ENCODE results near the gene MYL6B. TPM values are rescaled to one million over a fixed set of nuclear protein-coding genes. Genes with fewer than 3 reads are reported as not detected.
A peak's percentile ranks its signal among the peaks of the same experiment; 100 is the strongest.

Gene MYL6B
- total RNA-seq, 1 donor from 2014 or later, result 53.7 TPM

GRCh38 chr12:56122637-56123036, 29.8 kb upstream of the MYL6B start:
- no peak for DNase-seq (ENCODE audit: low spot score)

- DNase-seq (ENCODE audit: low spot score), result no peak
Observed at GRCh38 chr12:56124133-56124532, 28.3 kb upstream of the MYL6B start.

GRCh38 chr12:56126732-56127239, 25.6 kb upstream of the MYL6B start:
- DNase-seq (ENCODE audit: low spot score), result no peak

GRCh38 chr12:56127485-56127887, 24.9 kb upstream of the MYL6B start:
- DNase-seq (ENCODE audit: low spot score), result no peak

GRCh38 chr12:56127888-56128669, 24.3 kb upstream of the MYL6B start, which contains the start of gene ESYT1:
Gene ESYT1, plus strand, starts transcription at chr12:56128267. Its CDS starts 53 bp downstream, at chr12:56128320.
- peak; percentile 99 for DNase-seq (ENCODE audit: low spot score)

GRCh38 chr12:56128670-56129205, 23.6 kb upstream of the MYL6B start:
- no peak for DNase-seq (ENCODE audit: low spot score)

GRCh38 chr12:56129206-56129941, 23.0 kb upstream of the MYL6B start:
- peak; percentile 47 for DNase-seq (ENCODE audit: low spot score)

- no peak for DNase-seq (ENCODE audit: low spot score)
Observed at GRCh38 chr12:56129942-56130495, 22.4 kb upstream of the MYL6B start.

GRCh38 chr12:56130876-56131275, 21.5 kb upstream of the MYL6B start:
- DNase-seq (ENCODE audit: low spot score), result no peak

GRCh38 chr12:56134897-56135296, 17.5 kb upstream of the MYL6B start:
- DNase-seq (ENCODE audit: low spot score), result no peak

GRCh38 chr12:56137853-56138571, 14.4 kb upstream of the MYL6B start:
- no peak for DNase-seq (ENCODE audit: low spot score)

GRCh38 chr12:56141946-56142784, 10.2 kb upstream of the MYL6B start:
- DNase-seq (ENCODE audit: low spot score), result no peak

- DNase-seq (ENCODE audit: low spot score), result no peak
Observed at GRCh38 chr12:56143217-56143616, 9.2 kb upstream of the MYL6B start.

- no peak for DNase-seq (ENCODE audit: low spot score)
Observed at GRCh38 chr12:56143870-56144269, 8.5 kb upstream of the MYL6B start.

- no peak for DNase-seq (ENCODE audit: low spot score)
Observed at GRCh38 chr12:56145217-56145616, 7.2 kb upstream of the MYL6B start.

GRCh38 chr12:56146492-56147460, 5.6 kb upstream of the MYL6B start:
- DNase-seq (ENCODE audit: low spot score), result no peak

GRCh38 chr12:56150563-56150962, 1.8 kb upstream of the MYL6B start:
- no peak for DNase-seq (ENCODE audit: low spot score)

- peak; percentile 41 for DNase-seq (ENCODE audit: low spot score)
Observed at GRCh38 chr12:56151672-56152131, 685 bp upstream of the MYL6B start.
